Measurements from ENCODE around the gene PEX14.

DNA sequence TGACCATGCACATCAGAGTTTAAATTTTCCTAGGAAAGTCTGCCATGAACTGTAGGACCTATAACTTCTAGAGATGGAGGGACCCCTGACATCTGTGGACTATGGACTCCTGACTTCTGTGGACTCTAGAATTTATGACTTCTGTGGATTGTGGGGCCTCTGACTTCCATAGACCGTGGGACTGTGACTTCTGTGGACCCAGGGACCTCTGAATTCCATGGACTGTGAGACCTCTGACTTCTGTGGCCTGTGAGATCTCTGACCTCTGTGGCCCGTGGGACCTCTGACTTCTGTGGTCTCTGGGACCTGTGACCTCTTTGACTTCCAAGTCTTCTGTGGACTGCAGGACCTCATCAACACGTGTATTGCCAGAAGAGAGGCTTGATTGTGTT, 36.7 kb downstream of the PEX14 start:
- TF ChIP-seq SUZ12 (IDR thresholded peaks at IDR 0.05; ENCODE audit: extremely low read depth, insufficient read depth, insufficient read length) (no peak), YY1 (IDR thresholded peaks at IDR 0.05; ENCODE audit: insufficient read depth, insufficient read length) (no peak)

All from NT2/D1 (cell line).